Parietal lobe (tissue), 2 donors: ENCODE results near the gene SHMT1. TPM values are rescaled to one million over a fixed set of nuclear protein-coding genes. Genes with fewer than 3 reads are reported as not detected.

ENCODE experiments used
- small RNA-seq: library from RNA; depleted of rRNA; stranded (forward); fragments of <200 nt; gene quantifications from one replicate; pipeline ENCODE3, GENCODE V24; 2014; ENCODE audit warnings: low replicate concordance
- total RNA-seq: library from RNA; depleted of rRNA; stranded (reverse); fragments of >200 nt; gene quantifications from one replicate; pipeline ENCODE4 v1.2.3, GENCODE V29; 2014

The SHMT1 gene
- 7.2 TPM for total RNA-seq

DNA sequence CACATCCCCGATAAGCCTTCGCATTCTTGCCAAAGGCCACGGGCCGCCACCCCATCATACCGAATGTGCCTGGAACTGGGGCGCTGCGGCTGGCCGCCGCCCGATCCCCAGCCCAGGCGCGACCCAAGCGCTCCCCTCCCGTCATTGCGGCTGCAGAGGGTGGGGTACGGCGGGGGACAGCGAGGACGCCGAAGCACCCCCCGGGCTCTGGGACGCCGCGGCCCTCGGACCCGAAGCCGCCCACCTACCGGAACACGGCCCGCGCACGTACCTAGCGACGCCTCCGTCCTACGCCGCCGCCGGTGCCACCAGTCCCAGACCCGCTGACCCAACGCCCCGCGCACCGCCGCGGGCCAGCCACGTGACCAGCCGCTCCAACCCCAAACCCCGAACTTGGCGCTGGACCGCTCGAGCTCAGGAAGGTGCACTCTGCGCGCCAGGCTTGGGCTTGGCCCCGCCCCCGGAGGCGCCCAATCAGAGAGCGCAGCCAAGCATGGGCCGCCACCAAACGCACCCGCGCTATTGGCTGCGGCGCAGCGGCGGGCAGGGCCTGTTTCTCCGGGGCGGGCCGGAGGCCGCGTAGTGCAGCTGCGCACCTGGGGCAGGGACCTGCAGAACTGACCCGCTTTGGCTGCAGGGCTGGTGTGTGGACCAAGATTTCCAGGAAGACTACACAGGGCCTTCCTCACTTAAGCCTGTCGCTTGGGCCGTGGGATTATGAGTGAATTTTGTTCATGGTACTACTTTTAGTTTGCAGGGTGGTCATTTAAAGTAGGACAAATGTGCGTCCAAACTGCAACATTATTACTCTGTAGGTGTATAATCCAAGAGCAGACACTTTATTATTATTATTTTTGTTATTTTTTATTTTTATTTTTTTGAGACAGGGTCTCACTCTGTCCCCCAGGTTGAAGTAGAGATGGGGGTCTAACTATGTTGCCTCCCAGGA lies at the start of gene SHMT1:
TSS of gene SHMT1 (minus strand) at position 450 of the 949 bp plus-strand sequence. CDS start 7,569 bp downstream, outside the sequence.

DNA sequence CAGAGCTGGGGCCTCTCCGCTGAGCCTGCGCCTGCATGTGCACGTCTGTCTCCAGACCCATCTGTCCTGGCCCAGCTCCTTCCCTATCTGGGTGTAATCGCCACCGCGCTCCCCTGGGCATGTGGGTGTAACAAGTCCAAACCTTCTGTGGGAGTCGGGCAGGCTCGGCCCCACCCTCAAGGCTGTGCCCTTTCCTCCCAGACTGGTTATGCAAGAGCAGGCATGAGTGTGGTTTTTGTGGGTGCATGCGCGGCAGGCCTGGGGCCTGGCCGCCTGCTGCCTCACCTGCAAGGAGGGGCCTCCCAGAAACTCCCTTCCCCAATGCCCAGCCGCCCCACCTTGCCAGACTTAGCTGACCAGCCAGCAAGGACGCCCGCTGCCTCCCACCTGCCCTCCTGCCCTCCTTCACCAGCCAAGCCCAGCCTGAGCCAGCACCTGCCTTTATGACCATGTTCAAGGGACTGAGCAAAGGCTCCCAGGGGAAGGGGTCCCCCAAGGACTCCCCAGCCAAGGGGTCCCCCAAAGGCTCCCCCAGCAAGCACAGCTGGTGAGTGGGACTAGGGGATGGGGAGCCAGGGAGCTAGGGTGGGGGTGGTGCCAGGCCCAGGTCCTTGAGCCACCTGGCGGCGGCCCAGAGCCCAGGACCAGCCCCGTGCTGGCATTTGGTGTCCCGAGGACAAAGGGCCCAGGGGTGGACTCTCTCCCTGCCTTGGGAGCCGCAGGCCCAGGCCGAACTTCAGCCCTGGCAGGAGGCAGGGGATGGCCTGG lies 14.3 kb upstream of the SHMT1 start, which contains the start of gene EVPLL:
TSS of gene EVPLL (plus strand) at position 342 of the 768 bp plus-strand sequence. CDS start 3,160 bp downstream, outside the sequence.

DNA sequence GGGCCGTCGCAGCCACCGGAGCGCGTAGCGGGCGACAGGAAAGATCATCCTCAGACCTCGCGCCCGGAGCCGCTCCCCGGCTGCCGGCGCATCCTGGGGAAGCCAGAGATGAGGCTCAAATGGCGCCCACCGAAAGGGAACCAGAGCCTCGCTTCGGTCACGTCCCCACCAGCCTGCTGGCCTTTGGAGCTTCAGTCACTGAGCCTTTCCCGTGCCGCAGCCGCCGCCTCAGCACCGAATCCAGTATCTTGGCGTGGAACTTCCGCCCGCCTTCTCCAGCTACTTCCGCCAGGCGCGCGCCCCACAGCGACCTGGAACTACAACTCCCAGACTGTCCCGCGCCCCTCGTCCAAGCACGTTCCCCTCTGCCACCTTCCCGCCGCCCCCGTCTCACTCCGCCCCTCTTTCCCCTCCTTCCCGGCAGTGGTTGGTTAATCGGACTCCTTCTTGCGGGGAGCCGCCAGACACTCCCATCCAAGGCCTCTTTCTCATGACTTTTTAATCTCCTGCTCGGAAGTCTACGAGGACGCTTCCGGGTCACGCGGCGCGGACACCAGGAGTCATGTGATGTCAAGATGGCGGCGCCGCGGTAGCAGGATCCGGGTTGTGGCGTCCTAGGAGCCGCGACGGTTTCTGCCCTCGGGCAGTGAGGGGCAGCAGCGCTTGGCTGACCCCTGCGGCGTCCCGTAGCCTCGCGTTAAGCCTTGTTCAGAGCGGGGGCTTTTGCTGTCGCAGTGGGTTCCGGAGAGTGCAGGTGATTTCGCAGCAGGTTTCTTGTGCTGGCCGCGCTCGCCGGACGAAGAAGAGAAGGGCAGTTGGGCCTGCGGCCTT lies 48.4 kb downstream of the SHMT1 start, which contains the start of the genes SMCR8 and TOP3A:
TSS of gene SMCR8 (plus strand) at position 563 of the 831 bp plus-strand sequence. CDS start 497 bp downstream, outside the sequence.
TSS of gene TOP3A (minus strand) at position 264 of the 831 bp plus-strand sequence. CDS start at position 48, 216 bp downstream.

Small RNA genes lying within 50 kb of the gene (small RNA-seq; reads per million reads assigned to genes)
- not detected for gene AL353997.5

Other genes starting within 250 kb of the SHMT1 start
- gene ALKBH5, start 179.7 kb downstream of the SHMT1 start, total RNA-seq: 52.3 TPM
- gene LLGL1, start 137.9 kb downstream of the SHMT1 start, total RNA-seq: 43.2 TPM
- gene FLII, start 104.8 kb downstream of the SHMT1 start, total RNA-seq: 91.1 TPM
- gene MIEF2, start 102.9 kb downstream of the SHMT1 start, total RNA-seq: 30.7 TPM
- 74.2 TPM for gene TOP3A, start 48.6 kb downstream of the SHMT1 start, total RNA-seq
- gene SMCR8, start 48.3 kb downstream of the SHMT1 start, total RNA-seq: 15.0 TPM
- not detected for gene EVPLL, start 14.2 kb upstream of the SHMT1 start, total RNA-seq
- gene LGALS9C, start 113.2 kb upstream of the SHMT1 start, total RNA-seq: not detected